ENCODE data around the gene HOXA4.

- TF ChIP-seq, protein P1, sequence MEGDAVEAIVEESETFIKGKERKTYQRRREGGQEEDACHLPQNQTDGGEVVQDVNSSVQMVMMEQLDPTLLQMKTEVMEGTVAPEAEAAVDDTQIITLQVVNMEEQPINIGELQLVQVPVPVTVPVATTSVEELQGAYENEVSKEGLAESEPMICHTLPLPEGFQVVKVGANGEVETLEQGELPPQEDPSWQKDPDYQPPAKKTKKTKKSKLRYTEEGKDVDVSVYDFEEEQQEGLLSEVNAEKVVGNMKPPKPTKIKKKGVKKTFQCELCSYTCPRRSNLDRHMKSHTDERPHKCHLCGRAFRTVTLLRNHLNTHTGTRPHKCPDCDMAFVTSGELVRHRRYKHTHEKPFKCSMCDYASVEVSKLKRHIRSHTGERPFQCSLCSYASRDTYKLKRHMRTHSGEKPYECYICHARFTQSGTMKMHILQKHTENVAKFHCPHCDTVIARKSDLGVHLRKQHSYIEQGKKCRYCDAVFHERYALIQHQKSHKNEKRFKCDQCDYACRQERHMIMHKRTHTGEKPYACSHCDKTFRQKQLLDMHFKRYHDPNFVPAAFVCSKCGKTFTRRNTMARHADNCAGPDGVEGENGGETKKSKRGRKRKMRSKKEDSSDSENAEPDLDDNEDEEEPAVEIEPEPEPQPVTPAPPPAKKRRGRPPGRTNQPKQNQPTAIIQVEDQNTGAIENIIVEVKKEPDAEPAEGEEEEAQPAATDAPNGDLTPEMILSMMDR (IDR thresholded peaks at IDR 0.05 in 8 of 11, conservative IDR thresholded peaks at IDR 0.05 in 3 of 11), result peak in 3 of 11 experiments; percentile 11 to 24 (median 23)
- peak in 2 of 3 donors; percentile 34 to 43 for TF ChIP-seq POLR2AphosphoS5 (IDR thresholded peaks at IDR 0.05)
Observed at GRCh38 chr7:27129729-27130539, 623 bp downstream of the HOXA4 start.

All from spleen (tissue), 7 donors.